Measurements from ENCODE around the gene PHETA1. TPM values are rescaled to one million over a fixed set of nuclear protein-coding genes. Genes with fewer than 3 reads are reported as not detected.

PHETA1 gene
- total RNA-seq, 1 donor from 2014 or later = 34.8 TPM

GRCh38 chr12:111321317-111321716 is 47.6 kb downstream of the PHETA1 start:
- H3K36me3 Mint-ChIP-seq (ENCODE audit: low read depth) = no peaks in the 10 kb centered on the region
- no peak for TF ChIP-seq CTCF (conservative IDR thresholded peaks at IDR 0.05)
- H3K27me3 Mint-ChIP-seq (ENCODE audit: low read depth) = peaks cover 5% of the 10 kb centered on the region
- H3K27ac Mint-ChIP-seq (ENCODE audit: unreplicated experiment) = no peak overlapping the region
- no peak for DNase-seq (ENCODE audit: low read depth, low spot score)
- H3K9me3 Mint-ChIP-seq = no peaks in the 10 kb centered on the region
- no peaks in the 10 kb centered on the region for H3K4me1 Mint-ChIP-seq
- no peak overlapping the region for H3K4me3 Mint-ChIP-seq

GRCh38 chr12:111320258-111321050 is 48.4 kb downstream of the PHETA1 start:
- no peaks in the 10 kb centered on the region for H3K9me3 Mint-ChIP-seq
- H3K27ac Mint-ChIP-seq (ENCODE audit: unreplicated experiment) = no peak overlapping the region
- TF ChIP-seq CTCF (conservative IDR thresholded peaks at IDR 0.05) = no peak
- H3K4me1 Mint-ChIP-seq = no peaks in the 10 kb centered on the region
- no peak for DNase-seq (ENCODE audit: low read depth, low spot score)
- no peaks in the 10 kb centered on the region for H3K36me3 Mint-ChIP-seq (ENCODE audit: low read depth)
- H3K4me3 Mint-ChIP-seq = no peak overlapping the region
- peaks cover 5% of the 10 kb centered on the region for H3K27me3 Mint-ChIP-seq (ENCODE audit: low read depth)

GRCh38 chr12:111319600-111320257 is 49.2 kb downstream of the PHETA1 start:
- H3K27ac Mint-ChIP-seq (ENCODE audit: unreplicated experiment) = no peak overlapping the region
- TF ChIP-seq CTCF (conservative IDR thresholded peaks at IDR 0.05) = no peak
- no peaks in the 10 kb centered on the region for H3K36me3 Mint-ChIP-seq (ENCODE audit: low read depth)
- no peaks in the 10 kb centered on the region for H3K4me1 Mint-ChIP-seq
- no peak overlapping the region for H3K4me3 Mint-ChIP-seq
- no peak for DNase-seq (ENCODE audit: low read depth, low spot score)
- H3K9me3 Mint-ChIP-seq = no peaks in the 10 kb centered on the region
- peaks cover 5% of the 10 kb centered on the region for H3K27me3 Mint-ChIP-seq (ENCODE audit: low read depth)

- no peaks in the 10 kb centered on the region for H3K36me3 Mint-ChIP-seq (ENCODE audit: low read depth)
- TF ChIP-seq CTCF (conservative IDR thresholded peaks at IDR 0.05) = no peak
- H3K27me3 Mint-ChIP-seq (ENCODE audit: low read depth) = peaks cover 6% of the 10 kb centered on the region
- H3K4me3 Mint-ChIP-seq = no peak overlapping the region
- H3K9me3 Mint-ChIP-seq = no peaks in the 10 kb centered on the region
- H3K4me1 Mint-ChIP-seq = peaks cover 6% of the 10 kb centered on the region
- no peak for DNase-seq (ENCODE audit: low read depth, low spot score)
- no peak overlapping the region for H3K27ac Mint-ChIP-seq (ENCODE audit: unreplicated experiment)
These were observed 50.4 kb downstream of the PHETA1 start for GRCh38 chr12:111318450-111318849.

- H3K9me3 Mint-ChIP-seq = no peaks in the 10 kb centered on the region
- TF ChIP-seq CTCF (conservative IDR thresholded peaks at IDR 0.05) = no peak
- H3K27ac Mint-ChIP-seq (ENCODE audit: unreplicated experiment) = no peak overlapping the region
- H3K27me3 Mint-ChIP-seq (ENCODE audit: low read depth) = peaks cover 6% of the 10 kb centered on the region
- H3K36me3 Mint-ChIP-seq (ENCODE audit: low read depth) = no peaks in the 10 kb centered on the region
- peaks cover 6% of the 10 kb centered on the region for H3K4me1 Mint-ChIP-seq
- DNase-seq (ENCODE audit: low read depth, low spot score) = no peak
- no peak overlapping the region for H3K4me3 Mint-ChIP-seq
These were observed 52.2 kb downstream of the PHETA1 start for GRCh38 chr12:111316671-111317070.
